ENCODE data around the gene AKR1C4.
"Not testable (repeated sequence)": the region's sequence is repeated elsewhere in the genome, so short reads cannot be mapped to it uniquely, and the experiment has no call there.

Gene AKR1C4

DNA sequence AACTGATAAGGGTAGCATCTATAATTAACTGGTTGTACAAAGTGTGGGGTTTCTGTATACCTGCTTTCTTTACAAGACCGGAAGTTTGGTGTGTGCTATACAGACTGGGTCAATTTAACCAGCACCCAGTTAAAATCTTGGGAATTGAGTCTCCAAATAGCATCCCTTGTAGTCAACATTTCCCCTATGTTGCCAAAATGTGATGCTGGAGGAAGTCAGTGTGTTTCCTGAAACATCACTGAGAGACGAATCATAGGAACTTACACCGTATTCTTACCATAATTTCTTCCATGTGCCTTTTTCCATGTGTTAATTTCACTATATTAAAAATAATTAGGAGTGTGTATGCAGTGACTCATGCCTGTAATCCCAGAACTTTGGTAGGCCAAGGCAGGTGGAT is 1.7 kb downstream of the AKR1C4 start:
- no peak for TF ChIP-seq CTCF (IDR thresholded peaks at IDR 0.05; ENCODE audit: low read depth, low read length)
- no peak overlapping the region for H3K4me3 ChIP-seq (ENCODE audit: low read depth, low read length)
- no peak for DNase-seq (ENCODE audit: low read depth, low spot score)
- in situ Hi-C loops (cut with HindIII; ENCODE audit: low sequenced_read_pairs): no loop called here

- no peak for TF ChIP-seq CTCF (IDR thresholded peaks at IDR 0.05; ENCODE audit: low read depth, low read length)
- no peak overlapping the region for H3K4me3 ChIP-seq (ENCODE audit: low read depth, low read length)
- no peak for DNase-seq (ENCODE audit: low read depth, low spot score)
- in situ Hi-C loops (cut with HindIII; ENCODE audit: low sequenced_read_pairs): no loop called here
Observed at GRCh38 chr10:5199398-5199797, 2.8 kb downstream of the AKR1C4 start.

DNA sequence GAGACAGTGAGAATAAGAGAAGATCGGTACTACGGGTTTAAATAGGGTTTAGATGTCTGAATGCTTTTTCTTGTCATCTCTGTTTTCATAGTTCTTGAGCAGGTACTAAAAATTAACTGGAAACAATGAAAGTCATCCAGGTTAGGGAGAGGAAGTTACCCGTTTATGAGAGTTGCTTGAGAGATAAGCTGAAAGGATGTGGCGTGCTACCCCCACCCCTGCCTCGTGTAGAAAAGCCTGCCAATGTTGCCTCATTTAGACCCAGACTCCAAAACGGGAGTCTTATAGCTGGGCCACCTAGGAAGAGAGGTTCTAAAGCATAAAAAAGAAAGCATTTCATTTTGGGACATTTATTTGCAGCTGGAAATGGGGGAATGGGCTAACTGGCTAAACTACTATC is 10.2 kb downstream of the AKR1C4 start:
- no peak for TF ChIP-seq CTCF (IDR thresholded peaks at IDR 0.05; ENCODE audit: low read depth, low read length)

GRCh38 chr10:5209776-5210175 is 13.1 kb downstream of the AKR1C4 start:
- DNase-seq (ENCODE audit: low read depth, low spot score); in situ Hi-C loops (cut with HindIII; ENCODE audit: low sequenced_read_pairs): not testable (repeated sequence)

More for the DNA sequence above, 10.2 kb downstream of the AKR1C4 start:
- no peak overlapping the region for H3K4me3 ChIP-seq (ENCODE audit: low read depth, low read length)
- DNase-seq (ENCODE audit: low read depth, low spot score): no peak
- in situ Hi-C loops (cut with HindIII; ENCODE audit: low sequenced_read_pairs): no loop called here

DNA sequence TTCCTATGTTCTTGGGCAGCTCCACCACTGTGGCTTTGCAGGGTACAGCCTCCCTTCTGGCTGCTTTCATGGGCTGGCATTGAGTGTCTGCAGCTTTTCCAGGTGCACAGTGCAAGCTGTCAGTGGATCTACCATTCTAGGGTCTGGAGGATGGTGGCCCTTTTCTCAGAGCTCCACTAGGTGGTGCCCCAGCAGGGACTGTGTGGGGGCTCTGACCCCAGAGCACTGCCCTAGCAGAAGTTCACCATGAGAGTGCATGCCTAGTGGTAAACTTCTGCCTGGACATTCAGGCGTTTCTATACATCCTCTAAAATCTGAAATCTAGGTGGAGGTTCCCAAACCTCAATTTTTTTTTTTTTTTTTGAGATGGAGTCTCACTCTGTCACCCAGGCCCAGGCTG is 13.6 kb downstream of the AKR1C4 start:
- in situ Hi-C loops (cut with HindIII; ENCODE audit: low sequenced_read_pairs); H3K4me3 ChIP-seq (ENCODE audit: low read depth, low read length); DNase-seq (ENCODE audit: low read depth, low spot score): not testable (repeated sequence)

More at GRCh38 chr10:5209776-5210175, 13.1 kb downstream of the AKR1C4 start:
- not testable (repeated sequence) for H3K4me3 ChIP-seq (ENCODE audit: low read depth, low read length)

GRCh38 chr10:5211696-5212536 is 15.3 kb downstream of the AKR1C4 start:
- no peak for DNase-seq (ENCODE audit: low read depth, low spot score)
- no peak overlapping the region for H3K4me3 ChIP-seq (ENCODE audit: low read depth, low read length)
- no peak for TF ChIP-seq CTCF (IDR thresholded peaks at IDR 0.05; ENCODE audit: low read depth, low read length)
- in situ Hi-C loops (cut with HindIII; ENCODE audit: low sequenced_read_pairs): no loop called here

DNA sequence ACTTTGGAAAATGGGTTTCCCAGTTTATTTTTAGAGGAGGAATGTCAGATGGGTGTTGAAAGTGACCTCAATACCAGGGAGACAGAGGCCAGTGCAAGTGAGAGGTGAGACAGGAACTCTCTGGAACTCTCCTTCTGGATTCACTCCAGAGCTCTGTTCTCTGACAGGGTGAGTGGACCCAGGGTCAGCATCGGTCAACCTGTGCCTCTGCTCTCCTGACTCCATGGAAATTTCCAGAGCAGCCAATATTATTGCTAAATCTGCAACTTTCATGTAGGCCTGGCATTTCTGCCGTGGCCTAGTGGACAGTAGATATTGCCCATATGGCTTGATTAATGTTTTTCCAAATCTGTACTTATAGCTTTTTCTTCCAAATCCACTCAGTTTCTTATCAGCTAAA is 20.2 kb downstream of the AKR1C4 start:
- no peak for TF ChIP-seq CTCF (IDR thresholded peaks at IDR 0.05; ENCODE audit: low read depth, low read length)
- in situ Hi-C loops (cut with HindIII; ENCODE audit: low sequenced_read_pairs): no loop called here
- H3K4me3 ChIP-seq (ENCODE audit: low read depth, low read length): no peak overlapping the region
- no peak for DNase-seq (ENCODE audit: low read depth, low spot score)
